Measurements from ENCODE around the gene FBXW10.
"Not testable (repeated sequence)": the region's sequence is repeated elsewhere in the genome, so short reads cannot be mapped to it uniquely, and the experiment has no call there.

FBXW10 gene

GRCh38 chr17:18750242-18750641, 6.4 kb downstream of the FBXW10 start:
- H3K27me3 ChIP-seq (ENCODE audit: control insufficient read depth in 1 of 2, insufficient read depth in 2 of 2, low read length in 2 of 2); H3K27ac ChIP-seq (ENCODE audit: low read depth, low read length); H3K36me3 ChIP-seq (ENCODE audit: control insufficient read depth in 1 of 2, insufficient read depth in 2 of 2, low read length in 2 of 2); H3K9ac ChIP-seq (ENCODE audit: low read depth in 1 of 2, low read length in 2 of 2); H3K4me3 ChIP-seq (ENCODE audit: low read depth in 1 of 2, low read length in 2 of 2); H3K4me1 ChIP-seq (ENCODE audit: control insufficient read depth in 1 of 2, insufficient read depth in 2 of 2, low read length in 2 of 2); H3K9me3 ChIP-seq (ENCODE audit: control insufficient read depth in 1 of 2, low read length in 2 of 2): not testable (repeated sequence)

DNA sequence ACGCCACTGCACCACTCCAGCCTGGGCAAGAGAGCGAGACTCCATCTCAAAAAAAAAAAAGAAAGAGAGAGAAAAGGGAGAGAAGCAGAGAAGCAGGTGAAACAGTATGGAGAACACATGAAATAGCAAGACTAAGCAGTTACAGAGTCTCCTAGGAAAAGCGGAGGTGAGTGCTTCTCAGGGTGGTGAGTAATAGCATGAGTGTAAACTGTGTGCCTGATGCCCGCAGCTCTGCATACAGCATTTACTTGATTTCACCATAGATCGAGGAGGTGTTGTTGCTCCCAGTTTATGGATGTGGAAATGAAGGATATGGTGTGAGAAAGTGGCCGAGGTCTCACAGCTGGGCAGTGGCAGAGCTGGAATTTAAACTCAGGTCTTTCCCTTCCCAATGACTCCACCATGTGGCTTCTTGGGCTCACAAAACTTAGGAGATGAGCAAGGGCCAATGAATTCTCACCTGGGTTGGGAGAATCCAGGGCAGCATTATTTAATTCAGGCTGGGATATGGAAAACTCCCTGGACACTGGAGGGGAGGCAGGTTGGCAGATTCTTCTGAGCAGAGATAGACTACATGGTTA, 10.1 kb downstream of the FBXW10 start:
- not testable (repeated sequence) for H3K9ac ChIP-seq (ENCODE audit: low read depth in 1 of 2, low read length in 2 of 2); H3K9me3 ChIP-seq (ENCODE audit: control insufficient read depth in 1 of 2, low read length in 2 of 2); H3K36me3 ChIP-seq (ENCODE audit: control insufficient read depth in 1 of 2, insufficient read depth in 2 of 2, low read length in 2 of 2); H3K4me3 ChIP-seq (ENCODE audit: low read depth in 1 of 2, low read length in 2 of 2); H3K4me1 ChIP-seq (ENCODE audit: control insufficient read depth in 1 of 2, insufficient read depth in 2 of 2, low read length in 2 of 2); H3K27ac ChIP-seq (ENCODE audit: low read depth, low read length); H3K27me3 ChIP-seq (ENCODE audit: control insufficient read depth in 1 of 2, insufficient read depth in 2 of 2, low read length in 2 of 2)

DNA sequence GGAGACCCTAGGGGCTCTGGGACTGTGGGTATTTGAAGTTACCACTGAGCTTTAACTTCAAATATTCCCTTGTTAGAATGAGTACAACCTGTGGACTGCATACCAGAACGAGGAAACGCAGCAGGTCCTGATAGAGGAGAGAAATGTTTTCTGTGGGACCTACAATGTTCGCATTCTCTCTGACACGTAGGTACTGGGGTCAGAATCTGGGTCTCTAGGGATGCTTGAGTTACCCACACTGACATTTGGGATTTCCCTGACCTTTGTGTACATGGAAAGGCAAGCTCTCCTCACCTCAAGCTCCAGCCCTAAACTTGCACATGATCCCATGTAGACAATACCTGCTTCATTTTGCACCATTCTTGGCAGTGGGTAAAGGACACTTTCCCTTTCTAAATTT, 12.1 kb downstream of the FBXW10 start:
- not testable (repeated sequence) for H3K27ac ChIP-seq (ENCODE audit: low read depth, low read length); H3K9me3 ChIP-seq (ENCODE audit: control insufficient read depth in 1 of 2, low read length in 2 of 2); H3K9ac ChIP-seq (ENCODE audit: low read depth in 1 of 2, low read length in 2 of 2); H3K27me3 ChIP-seq (ENCODE audit: control insufficient read depth in 1 of 2, insufficient read depth in 2 of 2, low read length in 2 of 2); H3K4me1 ChIP-seq (ENCODE audit: control insufficient read depth in 1 of 2, insufficient read depth in 2 of 2, low read length in 2 of 2); H3K4me3 ChIP-seq (ENCODE audit: low read depth in 1 of 2, low read length in 2 of 2); H3K36me3 ChIP-seq (ENCODE audit: control insufficient read depth in 1 of 2, insufficient read depth in 2 of 2, low read length in 2 of 2)

GRCh38 chr17:18757368-18758044, 13.7 kb downstream of the FBXW10 start:
- H3K4me1 ChIP-seq (ENCODE audit: control insufficient read depth in 1 of 2, insufficient read depth in 2 of 2, low read length in 2 of 2); H3K9me3 ChIP-seq (ENCODE audit: control insufficient read depth in 1 of 2, low read length in 2 of 2); H3K36me3 ChIP-seq (ENCODE audit: control insufficient read depth in 1 of 2, insufficient read depth in 2 of 2, low read length in 2 of 2); H3K27ac ChIP-seq (ENCODE audit: low read depth, low read length); H3K4me3 ChIP-seq (ENCODE audit: low read depth in 1 of 2, low read length in 2 of 2); H3K27me3 ChIP-seq (ENCODE audit: control insufficient read depth in 1 of 2, insufficient read depth in 2 of 2, low read length in 2 of 2); H3K9ac ChIP-seq (ENCODE audit: low read depth in 1 of 2, low read length in 2 of 2): not testable (repeated sequence)

DNA sequence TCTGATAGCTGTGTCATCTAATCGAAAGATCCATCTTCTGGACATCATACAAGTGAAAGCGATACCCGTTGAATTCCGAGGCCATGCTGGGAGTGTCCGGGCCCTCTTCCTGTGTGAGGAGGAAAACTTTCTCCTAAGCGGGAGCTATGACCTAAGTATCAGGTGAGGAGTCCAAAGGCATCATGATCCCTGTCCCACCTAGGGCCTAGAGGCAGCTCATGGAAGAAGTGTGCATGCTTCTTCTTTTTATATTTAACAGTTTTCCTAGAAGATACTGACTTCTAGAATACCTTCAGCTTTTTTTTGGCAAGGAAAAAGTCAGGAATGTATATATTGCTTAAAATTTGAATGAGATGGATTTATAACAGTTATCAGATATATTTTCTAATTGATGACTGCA, 14.5 kb downstream of the FBXW10 start:
- H3K36me3 ChIP-seq (ENCODE audit: control insufficient read depth in 1 of 2, insufficient read depth in 2 of 2, low read length in 2 of 2); H3K4me1 ChIP-seq (ENCODE audit: control insufficient read depth in 1 of 2, insufficient read depth in 2 of 2, low read length in 2 of 2); H3K27me3 ChIP-seq (ENCODE audit: control insufficient read depth in 1 of 2, insufficient read depth in 2 of 2, low read length in 2 of 2); H3K27ac ChIP-seq (ENCODE audit: low read depth, low read length); H3K9me3 ChIP-seq (ENCODE audit: control insufficient read depth in 1 of 2, low read length in 2 of 2); H3K4me3 ChIP-seq (ENCODE audit: low read depth in 1 of 2, low read length in 2 of 2); H3K9ac ChIP-seq (ENCODE audit: low read depth in 1 of 2, low read length in 2 of 2): not testable (repeated sequence)

DNA sequence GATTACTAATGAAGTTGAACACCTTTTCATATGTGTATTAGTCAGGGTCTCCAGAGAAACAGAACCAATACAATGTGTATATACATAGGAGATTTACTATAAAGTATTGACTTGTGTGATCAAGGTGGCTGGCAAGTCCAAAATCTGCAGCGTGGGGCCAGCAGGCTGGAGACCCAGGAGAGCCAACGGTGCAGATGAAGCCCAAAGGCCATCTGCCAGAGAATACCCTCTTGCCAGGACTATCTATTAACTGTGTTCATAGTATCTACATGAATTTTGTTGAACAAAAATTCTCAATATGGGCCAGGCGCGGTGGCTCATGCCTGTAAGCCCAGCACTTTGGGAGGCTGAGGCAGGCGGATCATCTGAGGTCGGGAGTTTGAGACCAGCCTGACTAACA, 16.4 kb downstream of the FBXW10 start:
- not testable (repeated sequence) for H3K36me3 ChIP-seq (ENCODE audit: control insufficient read depth in 1 of 2, insufficient read depth in 2 of 2, low read length in 2 of 2); H3K9me3 ChIP-seq (ENCODE audit: control insufficient read depth in 1 of 2, low read length in 2 of 2); H3K27me3 ChIP-seq (ENCODE audit: control insufficient read depth in 1 of 2, insufficient read depth in 2 of 2, low read length in 2 of 2); H3K4me3 ChIP-seq (ENCODE audit: low read depth in 1 of 2, low read length in 2 of 2); H3K27ac ChIP-seq (ENCODE audit: low read depth, low read length); H3K4me1 ChIP-seq (ENCODE audit: control insufficient read depth in 1 of 2, insufficient read depth in 2 of 2, low read length in 2 of 2); H3K9ac ChIP-seq (ENCODE audit: low read depth in 1 of 2, low read length in 2 of 2)

DNA sequence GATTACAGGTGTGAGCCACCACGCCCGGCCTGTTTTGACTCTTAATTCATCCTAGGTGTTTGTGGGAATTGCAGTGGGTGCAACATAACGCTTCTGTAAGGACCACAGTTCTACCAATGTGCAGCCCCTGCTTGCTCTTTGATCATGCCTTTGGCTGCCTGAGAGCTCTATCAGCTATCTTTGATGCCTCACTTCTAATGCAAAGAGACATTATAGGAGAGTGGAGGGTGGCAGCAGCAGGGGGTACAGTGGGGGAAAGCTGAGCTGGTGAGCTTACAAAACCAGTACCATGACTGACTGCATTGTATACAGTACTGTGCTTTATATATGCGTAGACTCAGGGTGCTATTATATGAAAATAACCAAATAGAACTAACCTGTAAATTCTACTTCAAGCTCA, 26.7 kb downstream of the FBXW10 start:
- H3K36me3 ChIP-seq (ENCODE audit: control insufficient read depth in 1 of 2, insufficient read depth in 2 of 2, low read length in 2 of 2); H3K4me3 ChIP-seq (ENCODE audit: low read depth in 1 of 2, low read length in 2 of 2); H3K27ac ChIP-seq (ENCODE audit: low read depth, low read length); H3K4me1 ChIP-seq (ENCODE audit: control insufficient read depth in 1 of 2, insufficient read depth in 2 of 2, low read length in 2 of 2); H3K9ac ChIP-seq (ENCODE audit: low read depth in 1 of 2, low read length in 2 of 2); H3K9me3 ChIP-seq (ENCODE audit: control insufficient read depth in 1 of 2, low read length in 2 of 2); H3K27me3 ChIP-seq (ENCODE audit: control insufficient read depth in 1 of 2, insufficient read depth in 2 of 2, low read length in 2 of 2): not testable (repeated sequence)

- H3K4me1 ChIP-seq (ENCODE audit: control insufficient read depth in 1 of 2, insufficient read depth in 2 of 2, low read length in 2 of 2); H3K4me3 ChIP-seq (ENCODE audit: low read depth in 1 of 2, low read length in 2 of 2); H3K9me3 ChIP-seq (ENCODE audit: control insufficient read depth in 1 of 2, low read length in 2 of 2); H3K36me3 ChIP-seq (ENCODE audit: control insufficient read depth in 1 of 2, insufficient read depth in 2 of 2, low read length in 2 of 2); H3K9ac ChIP-seq (ENCODE audit: low read depth in 1 of 2, low read length in 2 of 2); H3K27ac ChIP-seq (ENCODE audit: low read depth, low read length); H3K27me3 ChIP-seq (ENCODE audit: control insufficient read depth in 1 of 2, insufficient read depth in 2 of 2, low read length in 2 of 2): not testable (repeated sequence)
Observed at GRCh38 chr17:18771066-18771465, 27.2 kb downstream of the FBXW10 start.

DNA sequence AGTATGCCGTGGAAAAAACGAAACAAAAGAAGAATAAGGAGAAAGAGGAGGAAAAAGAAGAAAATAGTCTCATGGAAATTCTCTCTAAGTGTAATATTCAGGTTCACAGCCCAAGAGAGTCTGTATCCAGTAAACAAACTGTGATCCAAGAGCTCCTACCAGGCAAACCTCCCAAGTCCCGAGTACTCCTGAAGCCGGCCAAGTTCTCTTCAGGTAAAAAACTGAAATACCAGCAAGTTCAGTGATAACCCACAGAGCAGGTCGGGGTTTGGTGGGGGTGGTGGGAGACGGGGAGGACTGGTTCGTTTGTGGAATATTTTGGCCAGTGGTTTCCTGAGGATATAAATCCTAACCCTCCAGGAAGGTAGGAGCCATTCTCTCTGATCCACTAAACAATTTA, 28.6 kb downstream of the FBXW10 start:
- Histone ChIP-seq H3K4me3 (ENCODE audit: low read depth in 1 of 2, low read length in 2 of 2) (no peak overlapping the region), H3K36me3 (ENCODE audit: control insufficient read depth in 1 of 2, insufficient read depth in 2 of 2, low read length in 2 of 2) (no peaks in the 10 kb centered on the region), H3K27ac (ENCODE audit: low read depth, low read length) (no peak overlapping the region), H3K4me1 (ENCODE audit: control insufficient read depth in 1 of 2, insufficient read depth in 2 of 2, low read length in 2 of 2) (no peaks in the 10 kb centered on the region), H3K9ac (ENCODE audit: low read depth in 1 of 2, low read length in 2 of 2) (no peak overlapping the region), H3K27me3 (ENCODE audit: control insufficient read depth in 1 of 2, insufficient read depth in 2 of 2, low read length in 2 of 2) (no peaks in the 10 kb centered on the region), H3K9me3 (ENCODE audit: control insufficient read depth in 1 of 2, low read length in 2 of 2) (no peaks in the 10 kb centered on the region)

GRCh38 chr17:18780991-18781718, 37.3 kb downstream of the FBXW10 start, which contains the start of gene TVP23B:
Gene TVP23B (plus strand): TSS chr17:18781183. CDS start chr17:18781294, 111 bp downstream.
- H3K36me3 ChIP-seq (ENCODE audit: control insufficient read depth in 1 of 2, insufficient read depth in 2 of 2, low read length in 2 of 2); H3K9me3 ChIP-seq (ENCODE audit: control insufficient read depth in 1 of 2, low read length in 2 of 2); H3K27me3 ChIP-seq (ENCODE audit: control insufficient read depth in 1 of 2, insufficient read depth in 2 of 2, low read length in 2 of 2); H3K4me1 ChIP-seq (ENCODE audit: control insufficient read depth in 1 of 2, insufficient read depth in 2 of 2, low read length in 2 of 2): not testable (repeated sequence)
- H3K4me3 ChIP-seq (ENCODE audit: low read depth in 1 of 2, low read length in 2 of 2) = peak within 1 kb of the TSS; percentile 47 to 61
- H3K27ac ChIP-seq (ENCODE audit: low read depth, low read length) = peak within 1 kb of the TSS; percentile 73
- peak within 1 kb of the TSS in 1 of 2 donors; percentile 25 for H3K9ac ChIP-seq (ENCODE audit: low read depth in 1 of 2, low read length in 2 of 2)

Data from duodenal mucosa (tissue), 2 donors.